Measurements from ENCODE around the gene ALK.

The ALK gene

GRCh38 chr2:29394311-29394980, 526.9 kb downstream of the ALK start:
- no peak for DNase-seq

DNA sequence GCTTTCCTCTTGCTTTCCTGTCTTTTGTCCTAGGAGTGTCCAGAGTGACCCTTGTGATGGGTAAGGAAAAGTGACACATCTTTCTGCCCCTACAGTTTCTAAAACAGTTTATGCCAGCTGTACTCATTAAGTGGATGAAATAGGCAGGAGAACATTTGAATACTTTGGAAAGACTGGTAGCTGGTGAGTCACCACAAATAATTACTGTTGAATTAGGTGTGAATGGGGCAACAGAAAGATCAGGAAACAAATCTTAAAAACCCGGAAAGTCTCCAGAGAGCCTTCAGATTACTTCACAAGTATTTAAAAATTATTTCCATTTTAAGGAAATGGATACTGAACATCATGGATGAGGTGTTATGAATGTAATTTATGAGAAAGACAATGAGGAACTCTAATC, 527.7 kb downstream of the ALK start:
- no peak for DNase-seq

- no peak for DNase-seq
Observed at GRCh38 chr2:29392774-29393173, 528.6 kb downstream of the ALK start.

DNA sequence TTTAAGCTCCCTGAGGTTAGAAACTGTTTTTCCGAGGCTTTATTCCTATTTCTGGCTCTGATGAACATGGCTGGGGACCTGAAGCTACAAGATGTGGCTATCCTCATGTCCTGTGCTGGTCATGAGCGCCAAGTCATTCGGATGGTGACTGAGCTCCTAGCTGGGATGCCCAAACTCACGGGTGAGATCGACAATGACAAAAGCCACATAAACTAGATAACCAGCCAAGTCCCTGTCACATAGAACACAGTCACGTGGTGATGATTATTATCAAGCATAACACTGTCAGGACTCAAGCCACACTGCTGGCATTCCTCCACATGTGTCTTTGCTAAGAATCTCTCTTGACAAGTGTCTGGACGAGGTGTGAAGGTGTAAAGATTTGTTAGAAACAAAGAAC, 531.2 kb downstream of the ALK start:
- no peak for DNase-seq

GRCh38 chr2:29389686-29390085, 531.7 kb downstream of the ALK start:
- DNase-seq, result no peak

GRCh38 chr2:29388071-29388470, 533.3 kb downstream of the ALK start:
- no peak for DNase-seq

- DNase-seq, result no peak
Observed at GRCh38 chr2:29382486-29382885, 538.9 kb downstream of the ALK start.

- DNase-seq, result no peak
Observed at GRCh38 chr2:29377788-29378187, 543.6 kb downstream of the ALK start.

GRCh38 chr2:29376541-29376940, 544.8 kb downstream of the ALK start:
- no peak for DNase-seq

DNA sequence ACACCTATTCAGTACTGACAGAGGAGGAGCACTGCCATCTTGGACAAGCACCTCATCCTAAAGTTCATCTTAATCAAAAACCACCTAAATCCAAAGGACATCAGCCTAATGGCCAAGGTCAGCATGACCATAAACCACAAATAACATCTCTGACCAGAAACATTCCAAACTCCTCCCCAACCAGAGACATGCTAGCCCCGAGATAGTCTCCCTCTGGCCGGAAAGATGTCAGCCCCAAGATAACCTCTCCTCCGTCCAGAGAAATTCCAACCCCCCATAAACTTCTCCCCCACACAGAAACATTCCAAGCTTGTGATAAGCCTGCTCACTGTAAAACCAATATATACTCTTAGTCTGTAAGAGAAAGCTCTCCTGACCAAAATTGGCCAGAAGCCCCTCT, 545.5 kb downstream of the ALK start:
- no peak for DNase-seq

GRCh38 chr2:29374823-29375222, 546.6 kb downstream of the ALK start:
- no peak for DNase-seq

GRCh38 chr2:29373870-29374269, 547.5 kb downstream of the ALK start:
- DNase-seq, result no peak

GRCh38 chr2:29372185-29372584, 549.2 kb downstream of the ALK start:
- DNase-seq, result no peak

GRCh38 chr2:29370581-29371125, 550.7 kb downstream of the ALK start:
- DNase-seq, result no peak

GRCh38 chr2:29370173-29370572, 551.2 kb downstream of the ALK start:
- DNase-seq, result no peak

GRCh38 chr2:29368659-29369040, 552.7 kb downstream of the ALK start:
- DNase-seq, result no peak

DNA sequence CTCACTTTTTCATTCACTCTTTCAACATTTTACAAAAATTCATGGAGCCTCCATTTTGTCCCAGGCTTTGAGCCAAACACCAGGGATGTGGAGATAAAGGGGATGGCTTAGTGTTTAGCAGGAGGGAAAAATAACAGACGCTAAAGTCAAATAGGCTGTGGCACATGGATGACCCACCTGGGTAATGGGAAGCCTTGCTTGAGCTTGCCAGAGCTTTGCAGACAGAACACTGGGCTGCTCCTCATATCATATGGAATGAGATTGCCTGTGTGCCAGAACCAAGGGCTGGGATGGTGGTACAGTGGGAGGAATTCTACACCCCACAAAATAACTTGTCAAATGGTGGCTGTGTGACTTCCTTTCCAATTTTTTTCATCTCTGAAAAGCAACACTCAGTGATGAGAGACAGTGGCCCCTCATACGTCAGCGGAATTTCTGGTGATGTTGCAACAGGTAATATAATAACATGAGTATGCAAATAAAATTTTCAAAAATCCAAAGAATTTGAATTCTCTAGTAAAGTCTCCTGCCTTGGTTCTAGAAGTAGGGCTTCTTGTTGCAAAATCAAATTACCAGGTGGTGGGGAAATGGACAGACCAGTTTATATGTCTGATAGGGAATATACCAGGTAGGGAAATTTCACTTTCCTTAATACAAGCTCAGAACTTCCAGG, 553.3 kb downstream of the ALK start:
- no peak for DNase-seq

DNA sequence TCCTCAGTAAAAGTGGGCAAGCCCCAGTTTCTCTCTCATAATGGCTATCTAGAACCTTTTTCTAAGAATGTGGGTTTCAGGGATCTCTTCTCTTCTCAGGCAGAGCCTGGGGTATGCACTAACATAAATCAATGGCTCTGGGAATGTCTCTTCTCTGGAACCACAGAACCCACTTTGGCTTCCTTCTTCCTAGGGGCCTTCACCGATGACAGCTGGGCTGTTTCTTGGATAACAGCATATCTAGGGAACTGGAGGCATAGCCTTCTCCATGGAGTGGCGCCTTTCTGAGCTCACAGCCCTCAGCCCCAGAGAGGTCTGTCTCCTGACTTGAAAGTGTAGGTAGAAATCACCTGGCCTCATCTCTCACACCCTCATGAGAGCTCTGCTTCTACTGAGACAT, 558.3 kb downstream of the ALK start:
- DNase-seq, result no peak

- DNase-seq, result no peak
Observed at GRCh38 chr2:29361231-29361630, 560.2 kb downstream of the ALK start.

GRCh38 chr2:29360016-29360784, 561.2 kb downstream of the ALK start:
- DNase-seq, result no peak

GRCh38 chr2:29353403-29353991, 567.9 kb downstream of the ALK start:
- DNase-seq, result no peak

GRCh38 chr2:29351916-29352591, 569.3 kb downstream of the ALK start:
- DNase-seq, result no peak

- no peak for DNase-seq
Observed at GRCh38 chr2:29351248-29351647, 570.1 kb downstream of the ALK start.
